GM13976 (cell line): ENCODE results near the gene TGFBI.

ENCODE experiments used
- DNase-seq: peaks from one replicate; pipeline ENCODE4 v3.0.0; 2012; ENCODE audit warnings: low spot score
- CTCF ChIP-seq: IDR thresholded peaks from 2 replicates; pipeline ENCODE4 v1.5.1; 2012; ENCODE audit warnings: borderline replicate concordance, mild to moderate bottlenecking; ENCODE audit not compliant: insufficient read depth; ENCODE audit errors: extremely low read depth, missing control alignments, control extremely low read depth
- in situ Hi-C: fragments of 300-500 bp; cut with MboI; formaldehyde crosslinking; loops from one replicate; pipeline ENCODE4 v1.12.0; 2022; ENCODE audit warnings: low sequenced_read_pairs, mixed read lengths, inconsistent platforms; ENCODE audit not compliant: unreplicated experiment

Gene TGFBI

GRCh38 chr5:136030252-136030651 lies 1.5 kb downstream of the TGFBI start:
- no peak for TF ChIP-seq CTCF
- in situ Hi-C loops: no loop called here

GRCh38 chr5:136030956-136031611 lies 2.3 kb downstream of the TGFBI start:
- in situ Hi-C loops: no loop called here
- DNase-seq: no peak
- no peak for TF ChIP-seq CTCF

More at GRCh38 chr5:136030252-136030651, 1.5 kb downstream of the TGFBI start:
- no peak for DNase-seq

GRCh38 chr5:136031711-136032110 lies 2.9 kb downstream of the TGFBI start:
- no peak for TF ChIP-seq CTCF
- DNase-seq: no peak
- in situ Hi-C loops: no loop called here

- in situ Hi-C loops: no loop called here
- no peak for TF ChIP-seq CTCF
These were observed 3.8 kb downstream of the TGFBI start for GRCh38 chr5:136032564-136032963.

GRCh38 chr5:136033234-136033633 lies 4.4 kb downstream of the TGFBI start:
- TF ChIP-seq CTCF: no peak
- no peak for DNase-seq
- in situ Hi-C loops: no loop called here

More at GRCh38 chr5:136032564-136032963, 3.8 kb downstream of the TGFBI start:
- no peak for DNase-seq

- DNase-seq: no peak
- TF ChIP-seq CTCF: no peak
- in situ Hi-C loops: no loop called here
These were observed 5.1 kb downstream of the TGFBI start for GRCh38 chr5:136033848-136034247.

GRCh38 chr5:136034492-136034891 lies 5.7 kb downstream of the TGFBI start:
- no peak for DNase-seq
- TF ChIP-seq CTCF: no peak
- in situ Hi-C loops: no loop called here
